Ishikawa (cell line): ENCODE measurements around the gene XIRP2.

Experiments used
- CEBPB ChIP-seq: IDR thresholded peaks from 2 replicates; pipeline ENCODE4 v1.6.1; 2012
- CREB1 ChIP-seq: IDR thresholded peaks from 2 replicates; pipeline ENCODE4 v1.6.1; 2012; ENCODE audit warnings: low read depth
- EGR1 ChIP-seq: IDR thresholded peaks from 2 replicates; pipeline ENCODE4 v1.6.1; 2012
- EP300 ChIP-seq: IDR thresholded peaks from 2 replicates; pipeline ENCODE4 v1.6.1; 2012; ENCODE audit warnings: borderline replicate concordance
- FOXM1 ChIP-seq: IDR thresholded peaks from 2 replicates; pipeline ENCODE4 v1.6.1; 2012; ENCODE audit warnings: low read depth, borderline replicate concordance
- MAX ChIP-seq: IDR thresholded peaks from 2 replicates; pipeline ENCODE4 v1.6.1; 2012
- NFIC ChIP-seq: IDR thresholded peaks from 2 replicates; pipeline ENCODE4 v1.6.1; 2012
- RAD21 ChIP-seq: IDR thresholded peaks from 2 replicates; pipeline ENCODE4 v1.6.1; 2012; ENCODE audit warnings: low read depth
- REST ChIP-seq: IDR thresholded peaks from 2 replicates; pipeline ENCODE4 v1.6.1; 2012; ENCODE audit warnings: low read depth, mild to moderate bottlenecking
- TAF1 ChIP-seq: IDR thresholded peaks from 2 replicates; pipeline ENCODE4 v1.6.1; 2012; ENCODE audit warnings: low read depth, mild to moderate bottlenecking
- TCF12 ChIP-seq: IDR thresholded peaks from 2 replicates; pipeline ENCODE4 v1.6.1; 2012; ENCODE audit warnings: low read depth
- TEAD4 ChIP-seq: IDR thresholded peaks from 2 replicates; pipeline ENCODE4 v1.6.1; 2012
- USF1 ChIP-seq: IDR thresholded peaks from 2 replicates; pipeline ENCODE4 v1.6.1; 2012
- YY1 ChIP-seq: IDR thresholded peaks from 2 replicates; pipeline ENCODE4 v1.6.1; 2012; ENCODE audit warnings: low read depth
- ZBTB7A ChIP-seq: IDR thresholded peaks from 2 replicates; pipeline ENCODE4 v1.6.1; 2012; ENCODE audit warnings: low read depth

XIRP2 gene

GRCh38 chr2:167187049-167187727, 298.9 kb downstream of the XIRP2 start:
- TF ChIP-seq TEAD4 (no peak), USF1 (no peak), REST (no peak), CREB1 (no peak), RAD21 (no peak), MAX (no peak), EP300 (no peak), NFIC (no peak), FOXM1 (no peak), ZBTB7A (no peak), TCF12 (no peak), YY1 (no peak), EGR1 (no peak), TAF1 (no peak), CEBPB (no peak)

- TF ChIP-seq EGR1 = no peak
- TF ChIP-seq EP300 = no peak
- no peak for TF ChIP-seq USF1
- TF ChIP-seq ZBTB7A = no peak
- TF ChIP-seq RAD21 = no peak
- no peak for TF ChIP-seq YY1
- TF ChIP-seq TCF12 = no peak
- no peak for TF ChIP-seq CEBPB
- no peak for TF ChIP-seq TAF1
- TF ChIP-seq TEAD4 = no peak
- no peak for TF ChIP-seq CREB1
- no peak for TF ChIP-seq FOXM1
- no peak for TF ChIP-seq REST
- no peak for TF ChIP-seq MAX
- TF ChIP-seq NFIC = no peak
Observed at GRCh38 chr2:167187978-167188967, 300.0 kb downstream of the XIRP2 start.

GRCh38 chr2:167190053-167190452, 301.8 kb downstream of the XIRP2 start:
- TF ChIP-seq TAF1 = no peak
- TF ChIP-seq USF1 = no peak
- no peak for TF ChIP-seq NFIC
- TF ChIP-seq CEBPB = no peak
- no peak for TF ChIP-seq ZBTB7A
- no peak for TF ChIP-seq REST

- no peak for TF ChIP-seq EP300
- no peak for TF ChIP-seq TEAD4
- no peak for TF ChIP-seq MAX
- TF ChIP-seq YY1 = no peak
- TF ChIP-seq USF1 = no peak
- no peak for TF ChIP-seq ZBTB7A
- TF ChIP-seq FOXM1 = no peak
- TF ChIP-seq TCF12 = no peak
- TF ChIP-seq CREB1 = no peak
- no peak for TF ChIP-seq RAD21
- no peak for TF ChIP-seq NFIC
- TF ChIP-seq EGR1 = no peak
- no peak for TF ChIP-seq REST
- TF ChIP-seq TAF1 = no peak
- TF ChIP-seq CEBPB = no peak
Observed at GRCh38 chr2:167191588-167191987, 303.3 kb downstream of the XIRP2 start.
